Lower leg skin (tissue), 3 donors: ENCODE data around the gene ZNF273.

Source experiments
- CTCF ChIP-seq, 3 donors: fragments of 450-650 bp; IDR thresholded peaks; one replicate each; pipeline ENCODE4 v1.5.1; 2016; ENCODE audit warnings: antibody characterized with exemption in 3 of 3, mild to moderate bottlenecking in 3 of 3, moderate library complexity in 2 of 3
- POLR2A ChIP-seq, 2 donors: fragments of 450-650 bp; IDR thresholded peaks; one replicate each; pipeline ENCODE4 v1.6.1; 2016 to 2017; ENCODE audit warnings: antibody characterized with exemption in 2 of 2, mild to moderate bottlenecking in 1 of 2, moderate library complexity in 1 of 2

DNA sequence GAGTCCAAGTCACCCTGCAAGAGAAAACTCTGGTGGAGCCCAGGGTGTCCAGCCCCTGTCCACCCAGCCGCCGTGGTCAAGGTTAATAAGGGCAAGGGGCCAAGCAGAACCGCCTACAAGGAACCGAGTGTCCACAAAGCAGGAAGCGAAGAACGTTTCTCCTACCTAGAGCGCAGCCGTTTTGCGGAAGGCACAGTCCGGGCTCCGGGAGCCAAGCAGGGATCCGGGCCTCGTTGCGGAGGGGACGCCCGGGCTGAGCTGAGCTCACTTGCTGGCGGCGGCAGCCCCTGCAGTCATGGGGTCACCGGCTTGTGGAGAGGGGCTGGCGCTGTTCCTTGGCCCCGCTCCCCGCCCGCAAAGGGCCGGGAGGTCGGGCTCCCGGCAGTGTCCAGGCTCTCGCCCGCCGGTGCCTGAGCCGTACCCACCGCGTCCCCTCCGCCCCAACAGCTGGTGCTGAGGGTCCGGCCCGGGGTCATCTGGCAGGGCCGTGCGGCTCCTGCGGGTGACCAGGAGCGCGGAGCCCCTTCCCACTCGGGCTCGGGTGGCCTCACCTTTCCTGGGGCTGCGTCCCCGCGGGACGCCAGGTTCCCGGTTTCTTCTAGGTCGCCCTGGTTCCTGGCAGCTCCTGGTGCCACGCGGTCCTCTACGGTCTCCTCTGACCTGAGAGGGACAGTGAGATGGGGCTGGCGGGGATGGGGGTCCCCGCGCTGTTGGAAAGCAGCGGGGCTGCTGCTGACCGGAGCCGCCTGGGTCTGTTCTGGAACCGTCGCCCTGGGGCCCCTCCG, 14.0 kb upstream of the ZNF273 start:
- TF ChIP-seq CTCF (IDR thresholded peaks at IDR 0.05) (no peak), POLR2A (IDR thresholded peaks at IDR 0.05) (no peak)
